ENCODE results near the gene URM1.

URM1 gene

DNA sequence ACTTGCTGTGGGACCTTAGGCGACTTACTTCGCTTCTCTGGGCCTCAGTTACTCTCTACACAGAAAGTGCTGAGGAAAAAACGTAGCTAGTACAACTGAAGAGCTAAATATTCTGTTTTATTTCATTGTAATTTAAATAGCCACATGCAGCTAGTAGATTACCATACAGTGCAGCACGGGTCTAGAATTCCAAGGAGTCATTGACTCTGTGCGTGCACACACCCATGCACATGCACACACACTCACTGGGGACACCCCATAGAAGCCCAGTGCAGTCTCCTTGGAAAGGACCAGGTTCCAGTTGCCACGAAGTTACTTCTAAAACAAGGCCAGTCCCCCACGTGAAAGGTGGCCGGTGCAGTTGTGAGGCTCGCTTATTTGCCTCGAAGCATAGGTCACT is 17.0 kb downstream of the URM1 start:
- DNase-seq = no peak

GRCh38 chr9:128389395-128390149 is 18.4 kb downstream of the URM1 start:
- DNase-seq = no peak

GRCh38 chr9:128390150-128390812 is 19.1 kb downstream of the URM1 start:
- no peak for DNase-seq

DNA sequence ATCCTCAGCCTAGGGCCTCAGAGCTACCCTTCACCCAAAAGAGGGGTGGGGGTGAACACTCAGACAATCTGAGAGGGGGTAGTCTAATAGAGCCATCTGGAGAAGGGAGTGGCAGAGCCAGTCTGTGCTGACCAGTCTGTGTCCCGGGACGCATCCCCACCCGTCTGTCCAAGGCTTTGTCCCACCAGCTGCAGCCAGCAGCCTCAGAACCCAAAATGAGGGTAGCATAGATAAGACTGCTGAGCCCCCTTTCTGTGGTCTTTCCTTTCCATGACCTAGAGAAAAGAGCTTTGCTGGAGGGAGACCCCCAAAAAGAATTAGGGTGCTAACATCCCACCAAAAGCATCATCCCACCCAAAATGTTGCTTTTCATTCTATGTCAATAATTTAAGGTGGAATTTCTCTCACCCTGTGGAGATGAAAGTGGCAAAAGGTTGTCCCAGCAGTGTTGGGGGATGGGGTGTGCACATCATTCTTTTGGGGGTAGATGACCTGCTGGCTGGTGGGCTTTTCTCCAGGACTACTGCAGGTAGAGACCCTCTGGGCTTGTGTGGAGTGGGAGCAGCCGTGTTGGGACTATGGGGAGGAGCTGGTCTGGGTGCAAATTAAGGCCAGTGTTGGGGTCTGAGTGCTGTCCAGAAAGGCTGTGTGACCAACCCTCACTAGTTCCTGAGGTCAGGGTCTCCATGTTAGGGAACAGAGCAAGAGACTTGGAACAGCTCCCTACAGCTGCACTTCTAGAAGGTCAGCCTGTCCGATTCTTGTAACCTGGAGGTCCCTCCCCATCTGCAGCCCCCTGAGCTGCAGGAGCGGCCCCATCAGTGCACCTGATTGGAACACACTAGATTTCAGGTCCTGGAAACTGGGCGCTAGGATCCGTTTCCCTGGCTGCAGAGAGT is 19.9 kb downstream of the URM1 start:
- no peak for DNase-seq

DNA sequence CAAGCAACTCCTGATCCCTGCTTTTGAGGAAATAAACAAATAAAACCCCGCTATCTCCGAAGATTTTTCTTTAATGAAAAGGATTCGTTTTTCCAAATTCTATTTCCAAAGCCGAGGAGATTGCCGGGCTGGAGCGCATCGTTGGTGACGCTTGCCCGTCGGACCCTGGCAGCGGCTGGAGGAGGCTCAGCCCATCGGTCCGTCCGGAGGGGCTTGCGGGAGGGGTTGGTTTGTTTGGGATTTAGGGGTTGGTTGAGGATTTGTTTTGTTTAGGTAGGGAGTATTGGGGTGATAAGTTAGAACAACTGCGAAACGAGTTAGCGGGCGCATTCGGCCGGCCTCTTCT is 20.8 kb downstream of the URM1 start:
- DNase-seq = no peak

GRCh38 chr9:128392302-128393144 is 21.3 kb downstream of the URM1 start:
- DNase-seq = no peak

DNA sequence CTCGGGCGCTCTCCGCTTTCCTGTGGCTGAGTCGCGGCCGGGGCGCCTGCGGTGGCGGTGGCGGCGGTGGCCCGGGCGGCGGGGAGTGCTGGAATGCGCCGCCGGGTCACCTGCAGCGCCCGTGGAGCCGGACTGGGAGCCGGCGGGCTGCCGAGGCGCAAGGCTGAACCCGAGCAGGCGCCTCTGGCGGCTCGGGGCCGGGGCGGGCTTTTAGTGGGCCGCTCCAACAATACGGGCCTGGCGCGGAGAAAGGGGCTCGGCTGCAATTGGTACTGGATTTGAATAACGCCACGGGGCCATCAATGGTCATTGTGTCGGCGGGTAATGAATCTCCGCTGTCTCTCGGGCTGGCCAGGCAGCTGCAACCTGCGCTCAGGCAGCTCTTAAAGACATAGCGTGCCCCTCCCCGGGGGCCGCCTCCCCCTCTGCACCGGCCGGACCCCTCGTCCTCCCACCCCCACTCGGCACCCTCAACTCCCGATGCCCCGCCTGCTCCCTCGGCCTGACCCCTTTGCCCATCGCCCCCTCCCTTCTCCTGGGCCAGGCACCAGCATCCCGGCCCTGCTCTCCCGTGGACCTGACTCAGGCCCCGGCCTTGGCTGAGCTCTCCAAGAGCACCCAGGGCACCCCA is 22.1 kb downstream of the URM1 start:
- no peak for DNase-seq

- DNase-seq = no peak
These were observed 22.8 kb downstream of the URM1 start for GRCh38 chr9:128393970-128394369.

- DNase-seq = no peak
These were observed 23.4 kb downstream of the URM1 start for GRCh38 chr9:128394379-128395168.

- no peak for DNase-seq
These were observed 25.9 kb downstream of the URM1 start for GRCh38 chr9:128396970-128397613.

GRCh38 chr9:128397831-128398230 is 26.7 kb downstream of the URM1 start:
- no peak for DNase-seq

DNA sequence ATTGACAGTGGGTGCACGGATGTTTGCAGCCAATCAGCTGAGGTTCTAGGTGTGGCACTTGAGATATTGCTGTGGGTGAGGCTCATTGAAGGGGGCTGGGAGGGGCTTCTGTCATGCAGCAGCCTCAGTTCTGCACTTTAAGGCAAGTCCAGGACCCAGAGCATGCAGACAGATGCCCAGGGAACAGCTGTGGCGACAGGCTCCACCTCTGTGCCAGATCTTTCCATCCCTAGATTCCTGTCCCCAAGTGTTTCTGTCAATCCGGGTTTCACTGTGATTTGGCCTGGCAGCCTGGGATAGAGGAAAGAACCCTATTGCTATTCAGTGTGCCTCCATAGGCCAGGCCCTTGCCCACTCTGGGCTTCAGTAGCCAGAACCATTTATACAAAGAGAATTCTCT is 28.7 kb downstream of the URM1 start:
- DNase-seq = no peak

GRCh38 chr9:128404560-128404959 is 33.4 kb downstream of the URM1 start:
- DNase-seq = no peak

DNA sequence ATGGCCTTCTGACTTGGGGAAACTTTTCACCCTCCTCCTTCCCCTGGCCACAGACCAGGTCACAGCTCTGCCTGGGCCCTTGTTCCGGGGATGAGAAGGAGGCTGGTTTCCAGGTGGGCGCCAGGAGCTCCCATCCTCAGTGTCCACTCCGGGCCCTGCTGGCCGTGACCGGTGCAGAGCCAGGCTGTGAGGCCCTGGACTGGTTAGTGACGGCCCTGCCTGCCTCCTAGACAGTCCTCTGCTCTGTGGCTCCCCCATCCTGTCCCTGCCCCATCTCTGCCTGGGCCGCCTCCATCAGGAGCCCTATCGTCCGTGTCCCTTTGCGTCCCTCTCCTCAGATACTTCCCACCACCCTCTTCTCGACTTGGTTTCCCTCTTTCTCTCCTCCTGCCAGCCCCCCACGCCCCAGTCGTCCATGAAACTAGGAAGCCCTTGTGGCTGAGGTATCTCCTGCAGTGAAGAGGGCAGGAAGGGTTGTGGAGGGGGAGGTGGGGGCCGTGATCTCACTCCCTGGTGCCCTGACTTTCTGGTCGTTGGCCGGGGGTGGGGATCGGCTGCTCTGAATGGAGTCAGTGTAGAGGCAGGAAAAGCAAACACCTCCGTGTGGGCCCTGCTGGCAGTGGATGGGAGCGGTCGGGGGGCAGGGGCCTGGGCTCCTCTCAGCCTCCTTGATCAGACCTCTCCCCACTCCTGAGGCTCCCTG is 34.1 kb downstream of the URM1 start:
- DNase-seq = no peak

DNA sequence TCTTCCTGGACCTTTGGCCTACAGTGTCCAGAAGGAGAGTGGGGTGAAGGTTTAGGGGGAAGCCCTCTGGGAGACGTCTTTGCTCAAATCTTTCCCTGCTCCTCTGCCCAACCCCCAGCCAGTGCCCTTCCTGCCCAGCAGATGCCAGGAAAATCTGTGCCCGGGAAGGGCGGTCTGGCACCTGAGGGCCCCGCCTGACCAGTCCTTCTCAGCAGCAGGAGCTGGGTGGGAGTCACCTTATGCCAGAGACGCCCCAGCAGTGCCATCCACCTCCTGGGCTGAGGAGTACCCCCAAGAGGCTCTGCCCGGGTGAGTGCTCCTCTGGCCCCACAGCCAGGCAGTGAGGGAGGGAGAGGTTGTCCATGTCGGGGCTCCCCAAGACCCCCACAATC is 34.6 kb downstream of the URM1 start:
- DNase-seq = no peak

DNA sequence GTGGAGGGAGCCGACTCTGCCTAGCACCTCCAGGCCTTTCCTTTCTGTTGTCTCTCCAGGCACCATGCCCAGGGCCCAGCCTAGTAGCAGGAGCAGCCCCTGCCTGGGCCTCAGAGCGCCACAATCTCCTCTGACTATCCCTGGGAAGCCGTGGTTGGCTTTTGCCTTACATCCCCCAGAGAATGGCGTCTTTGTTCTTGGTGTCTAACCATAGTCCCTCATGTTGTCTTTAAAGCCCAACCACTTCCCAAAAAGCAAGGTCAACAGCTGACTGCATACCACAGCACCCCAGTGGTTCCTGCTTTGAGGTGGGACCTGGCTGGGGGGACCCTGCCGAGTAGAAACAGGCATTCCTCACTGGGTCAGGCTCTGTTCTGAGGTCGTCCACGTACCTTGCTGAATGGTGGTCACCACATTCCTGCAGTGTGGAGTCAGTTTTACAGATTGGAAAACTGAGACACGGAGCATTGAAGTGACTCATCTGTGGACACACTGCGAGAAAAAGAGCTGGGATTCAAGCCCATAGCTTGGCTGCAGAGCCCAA is 35.7 kb downstream of the URM1 start:
- DNase-seq = no peak

GRCh38 chr9:128408963-128409431 is 37.8 kb downstream of the URM1 start:
- DNase-seq = no peak

GRCh38 chr9:128409450-128409849 is 38.3 kb downstream of the URM1 start:
- DNase-seq = no peak

DNA sequence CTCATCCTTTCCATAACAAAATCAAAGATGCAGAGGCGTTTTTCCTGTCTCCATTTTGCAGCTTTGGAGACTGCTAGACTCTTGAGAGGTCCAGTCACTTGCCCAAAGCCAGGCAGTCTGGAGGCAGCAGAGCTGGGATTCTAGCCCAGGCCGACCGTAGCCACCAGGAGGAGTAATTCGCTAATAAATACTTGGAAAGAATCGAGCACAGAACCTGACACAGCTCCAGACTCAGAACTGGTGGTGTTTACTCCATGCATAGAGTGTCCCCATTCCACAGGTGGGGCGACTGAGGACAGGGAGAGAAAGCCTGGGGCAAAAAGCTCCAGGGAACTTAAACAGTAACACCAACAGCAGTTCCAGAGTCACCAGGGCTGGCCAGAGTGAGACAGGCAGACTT is 38.8 kb downstream of the URM1 start:
- no peak for DNase-seq

Data from CD4-positive, alpha-beta T cell treated with Interferon alpha-2 for 1 hour (primary cell).